Central memory CD8-positive, alpha-beta T cell (primary cell): ENCODE data around the gene SLC39A5.
"Not testable (repeated sequence)": the region's sequence is repeated elsewhere in the genome, so short reads cannot be mapped to it uniquely, and the experiment has no call there.

Experiments
- ATAC-seq: fragments of 150-1000 bp; cut with Tn5 transposase; replicated peaks from 2 replicates; pipeline ENCODE4 v1.10.0; 2022; ENCODE audit warnings: mild to moderate bottlenecking, moderate FRiP score, moderate number of reproducible peaks; ENCODE audit not compliant: poor library complexity, severe bottlenecking; ENCODE audit errors: extremely low read depth
- DNase-seq, 2 donors: peaks; one replicate each; pipeline ENCODE4 v3.0.0; 2021; ENCODE audit warnings: low spot score in 2 of 2
- H3K27ac Mint-ChIP-seq: one replicate; pipeline ENCODE4 v1.8.0; 2022; ENCODE audit warnings: low read depth, mild to moderate bottlenecking, moderate library complexity, mixed read lengths
- H3K27me3 Mint-ChIP-seq: one replicate; pipeline ENCODE4 v1.8.0; 2022; ENCODE audit warnings: mixed read lengths
- H3K36me3 Mint-ChIP-seq: one replicate; pipeline ENCODE4 v1.8.0; 2022; ENCODE audit warnings: mild to moderate bottlenecking, moderate library complexity, mixed read lengths; ENCODE audit not compliant: insufficient read depth
- H3K4me1 Mint-ChIP-seq: one replicate; pipeline ENCODE4 v1.8.0; 2022; ENCODE audit warnings: mixed read lengths
- H3K4me3 Mint-ChIP-seq: one replicate; pipeline ENCODE4 v1.8.0; 2022; ENCODE audit warnings: mild to moderate bottlenecking, moderate library complexity, mixed read lengths
- H3K9me3 Mint-ChIP-seq: one replicate; pipeline ENCODE4 v1.8.0; 2022; ENCODE audit warnings: mixed read lengths

Gene SLC39A5

DNA sequence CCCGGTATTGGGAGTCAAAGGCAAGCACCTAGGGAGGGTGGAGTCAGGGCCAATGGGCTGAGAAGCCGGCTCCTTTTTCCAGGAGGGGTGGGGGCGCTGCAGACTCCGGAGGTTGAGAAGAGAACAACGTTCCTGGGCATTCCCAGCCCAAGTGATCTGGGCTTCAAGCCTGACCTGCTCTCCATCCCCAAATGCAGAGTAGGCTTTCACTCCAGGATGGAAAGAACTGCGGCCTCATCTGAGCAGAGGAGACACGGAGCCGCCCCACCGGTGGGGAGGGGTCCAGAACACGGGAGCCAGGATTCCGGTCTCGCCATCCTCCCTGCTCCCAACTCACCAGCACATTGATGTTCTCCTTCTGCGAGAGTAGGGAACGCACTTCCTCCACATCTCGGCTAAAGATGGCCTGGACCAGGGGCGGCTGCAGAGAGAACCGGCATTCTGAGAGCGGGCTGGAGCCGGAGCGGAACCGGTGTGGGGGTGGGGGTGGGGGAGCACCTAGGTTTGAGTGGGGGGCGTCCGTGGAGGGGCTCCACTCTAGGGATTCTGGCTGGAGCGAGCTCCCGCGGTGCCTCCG is 27.7 kb downstream of the SLC39A5 start:
- peak; percentile 19 for ATAC-seq

DNA sequence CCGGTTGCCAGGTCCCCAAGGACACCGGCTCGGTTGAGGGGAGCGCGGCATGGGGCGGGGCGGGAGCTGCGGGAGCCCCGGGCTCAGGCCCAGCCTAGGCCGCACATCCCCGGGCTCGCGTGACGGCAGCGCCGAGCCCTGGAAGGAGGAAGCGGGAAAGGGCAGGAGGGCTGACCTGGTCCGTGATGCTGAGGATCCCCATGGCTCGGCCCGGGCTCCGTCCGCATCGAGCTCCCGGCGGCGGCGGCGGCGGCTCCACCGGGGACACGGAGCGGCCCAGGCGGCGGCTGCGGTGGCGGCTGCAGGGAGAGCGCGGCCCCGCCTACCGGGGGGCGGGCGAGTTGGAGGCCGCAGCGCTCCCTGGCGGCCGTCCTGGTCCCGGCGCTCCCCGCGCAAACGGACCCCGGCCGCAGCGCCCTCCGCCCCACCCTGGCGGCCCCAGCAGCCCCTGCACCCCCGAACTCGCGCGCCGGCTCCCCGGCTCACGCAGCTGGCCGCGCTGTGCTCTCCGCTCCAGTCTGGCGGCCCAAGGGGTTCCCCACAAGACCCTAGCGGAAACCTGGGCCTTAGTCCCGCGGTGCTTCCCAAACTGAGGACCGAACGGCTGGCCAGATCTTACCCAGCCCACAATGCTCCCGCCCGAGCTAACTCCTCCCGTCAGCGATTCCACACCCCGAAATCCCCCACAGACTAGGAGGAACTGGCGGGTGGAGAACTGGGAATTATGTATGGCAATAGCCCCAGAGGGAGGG is 28.4 kb downstream of the SLC39A5 start, which contains the start of gene ANKRD52:
TSS of gene ANKRD52 (minus strand) at position 317 of the 752 bp plus-strand sequence. CDS start at position 202, 115 bp downstream.
- Mint-ChIP-seq H3K27ac (peak within 1 kb of the TSS; percentile 85), H3K27me3 (no peaks in the 10 kb centered on the region), H3K36me3 (peaks cover 31% of the 10 kb centered on the region), H3K9me3 (no peaks in the 10 kb centered on the region), H3K4me3 (peak within 1 kb of the TSS; percentile 96), H3K4me1 (peaks cover 29% of the 10 kb centered on the region)
- ATAC-seq (peak; percentile 89), DNase-seq (peak; percentile 61 to 69)

More for the DNA sequence above, 27.7 kb downstream of the SLC39A5 start:
- H3K4me1 Mint-ChIP-seq: peaks cover 29% of the 10 kb centered on the region
- no peak for DNase-seq
- H3K4me3 Mint-ChIP-seq: peak overlapping the region; percentile 96
- H3K36me3 Mint-ChIP-seq: peaks cover 38% of the 10 kb centered on the region
- no peaks in the 10 kb centered on the region for H3K27me3 Mint-ChIP-seq
- H3K27ac Mint-ChIP-seq: peak overlapping the region; percentile 76
- H3K9me3 Mint-ChIP-seq: no peaks in the 10 kb centered on the region

DNA sequence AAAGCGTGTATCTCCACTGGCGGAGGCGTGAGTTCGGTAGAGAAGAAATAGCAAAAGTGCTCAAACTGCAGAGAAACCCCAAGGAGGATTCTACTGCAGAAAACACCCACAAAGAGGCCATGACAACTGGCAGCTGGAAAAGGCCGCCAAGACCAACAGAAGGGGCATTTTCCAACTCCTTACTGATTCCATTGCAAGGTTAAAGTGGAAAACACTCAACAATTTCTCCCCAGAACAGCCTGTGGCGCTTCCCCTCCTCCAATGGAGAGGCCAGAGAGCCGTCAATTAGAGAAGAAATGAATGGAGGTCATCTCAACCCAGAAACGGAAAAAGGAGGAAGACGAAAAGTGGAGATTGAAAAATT is 29.0 kb downstream of the SLC39A5 start:
- DNase-seq: no peak
- Mint-ChIP-seq H3K4me1 (peaks cover 29% of the 10 kb centered on the region), H3K9me3 (no peaks in the 10 kb centered on the region), H3K27ac (peak overlapping the region; percentile 85), H3K27me3 (no peaks in the 10 kb centered on the region), H3K4me3 (peak overlapping the region; percentile 96), H3K36me3 (peaks cover 26% of the 10 kb centered on the region)
- no peak for ATAC-seq

DNA sequence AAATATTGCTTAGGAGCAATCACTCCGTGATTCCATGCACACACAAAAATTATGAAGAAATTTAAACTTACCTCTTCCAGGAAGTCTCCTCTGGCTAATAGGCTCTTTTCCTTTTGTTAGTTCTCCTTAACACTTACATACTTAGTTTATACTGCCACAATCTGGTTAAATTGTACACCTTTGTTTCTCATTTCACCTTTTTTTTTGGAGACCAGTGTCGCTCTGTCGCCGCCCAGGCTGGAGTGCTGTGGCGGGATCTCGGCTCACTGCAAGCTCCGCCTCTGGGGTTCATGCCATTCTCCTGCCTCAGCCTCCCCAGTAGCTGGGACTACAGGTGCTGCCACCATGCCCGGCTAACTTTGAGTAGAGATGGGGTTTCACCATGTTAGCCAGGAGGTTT is 30.5 kb downstream of the SLC39A5 start:
- H3K4me3 Mint-ChIP-seq: no peak overlapping the region
- no peak overlapping the region for H3K27ac Mint-ChIP-seq
- peaks cover 18% of the 10 kb centered on the region for H3K36me3 Mint-ChIP-seq
- ATAC-seq (no peak), DNase-seq (no peak)
- H3K27me3 Mint-ChIP-seq: no peaks in the 10 kb centered on the region
- H3K9me3 Mint-ChIP-seq: no peaks in the 10 kb centered on the region
- peaks cover 22% of the 10 kb centered on the region for H3K4me1 Mint-ChIP-seq

DNA sequence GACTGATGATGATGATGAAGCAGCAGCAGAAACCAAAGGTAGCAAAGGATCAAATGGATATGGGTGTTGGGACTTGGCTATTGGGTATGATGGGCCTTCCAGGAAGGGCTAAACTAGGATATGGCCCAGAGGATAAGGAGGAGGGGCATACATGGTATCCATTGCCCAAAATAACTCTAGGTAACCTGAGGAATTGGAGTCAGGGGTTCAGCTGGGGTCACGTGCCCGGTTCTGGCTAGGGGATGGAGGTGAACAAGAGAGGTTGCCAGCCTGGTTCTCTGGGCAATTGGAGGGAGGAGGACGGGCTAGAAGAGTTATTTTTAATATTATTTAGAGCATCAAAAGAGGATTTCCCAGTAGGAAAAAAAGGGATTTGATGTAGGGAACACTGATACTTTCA is 31.1 kb downstream of the SLC39A5 start:
- H3K27ac Mint-ChIP-seq: no peak overlapping the region
- H3K4me3 Mint-ChIP-seq: no peak overlapping the region
- peaks cover 16% of the 10 kb centered on the region for H3K36me3 Mint-ChIP-seq
- no peak for ATAC-seq
- no peaks in the 10 kb centered on the region for H3K9me3 Mint-ChIP-seq
- peaks cover 21% of the 10 kb centered on the region for H3K4me1 Mint-ChIP-seq
- DNase-seq: no peak
- no peaks in the 10 kb centered on the region for H3K27me3 Mint-ChIP-seq

DNA sequence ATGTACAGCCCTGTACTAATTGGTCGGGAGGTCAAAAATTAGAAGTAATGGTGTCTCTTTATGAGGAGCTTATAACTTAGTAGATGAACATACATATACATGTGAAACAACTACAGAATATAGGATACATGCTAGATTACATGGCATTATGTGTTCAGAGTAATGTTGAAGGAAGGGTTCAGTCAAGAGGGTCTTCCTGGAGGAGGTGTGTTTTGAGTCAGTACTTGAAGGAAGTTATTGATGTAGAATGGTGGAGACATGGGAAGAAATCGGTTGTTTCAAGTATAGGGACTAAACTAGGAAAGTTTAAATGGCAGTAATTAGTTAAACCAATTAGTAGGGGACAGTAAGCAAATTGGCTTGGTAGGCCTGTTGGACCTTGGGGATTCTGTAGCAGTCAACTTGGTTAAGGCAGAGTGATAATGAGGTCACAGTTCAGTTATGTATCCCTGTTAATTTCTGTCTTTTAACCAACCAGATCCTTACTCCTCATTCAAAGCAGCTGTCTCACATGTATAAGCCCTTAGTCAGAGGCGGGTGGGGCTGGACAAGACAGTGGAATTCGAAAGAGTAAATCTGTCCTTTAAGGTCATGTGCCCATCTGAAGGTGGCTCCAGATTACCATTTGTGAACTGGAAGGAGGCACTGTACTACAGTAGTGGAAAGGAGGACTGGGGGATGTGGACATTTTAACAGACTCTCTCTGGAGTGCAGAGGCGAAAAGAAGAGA is 31.8 kb downstream of the SLC39A5 start:
- Mint-ChIP-seq H3K27ac (no peak overlapping the region), H3K4me3 (no peak overlapping the region), H3K9me3 (no peaks in the 10 kb centered on the region), H3K36me3 (peaks cover 17% of the 10 kb centered on the region), H3K27me3 (no peaks in the 10 kb centered on the region), H3K4me1 (peaks cover 21% of the 10 kb centered on the region)
- no peak for ATAC-seq
- no peak for DNase-seq

DNA sequence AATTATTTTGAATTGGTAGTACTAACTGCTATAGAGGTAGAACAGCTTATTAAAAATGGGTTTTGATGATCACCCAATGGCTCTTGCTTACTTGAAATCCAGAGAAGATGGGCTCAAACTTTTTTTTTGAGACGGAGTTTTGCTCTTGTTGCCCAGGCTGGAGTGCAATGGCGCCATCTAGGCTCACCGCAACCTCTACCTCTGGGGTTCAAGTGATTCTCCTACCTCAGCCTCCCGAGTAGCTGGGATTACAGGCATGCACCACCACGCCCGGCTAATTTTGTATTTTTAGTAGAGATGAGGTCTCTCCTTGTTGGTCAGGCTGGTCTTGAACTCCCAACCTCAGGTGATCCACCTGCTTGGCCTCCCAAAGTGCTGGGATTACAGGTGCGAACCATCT is 33.1 kb downstream of the SLC39A5 start:
- Mint-ChIP-seq H3K4me1 (peaks cover 27% of the 10 kb centered on the region), H3K36me3 (peaks cover 16% of the 10 kb centered on the region)
- DNase-seq, H3K9me3 Mint-ChIP-seq, ATAC-seq, H3K27ac Mint-ChIP-seq, H3K4me3 Mint-ChIP-seq, H3K27me3 Mint-ChIP-seq: not testable (repeated sequence)

DNA sequence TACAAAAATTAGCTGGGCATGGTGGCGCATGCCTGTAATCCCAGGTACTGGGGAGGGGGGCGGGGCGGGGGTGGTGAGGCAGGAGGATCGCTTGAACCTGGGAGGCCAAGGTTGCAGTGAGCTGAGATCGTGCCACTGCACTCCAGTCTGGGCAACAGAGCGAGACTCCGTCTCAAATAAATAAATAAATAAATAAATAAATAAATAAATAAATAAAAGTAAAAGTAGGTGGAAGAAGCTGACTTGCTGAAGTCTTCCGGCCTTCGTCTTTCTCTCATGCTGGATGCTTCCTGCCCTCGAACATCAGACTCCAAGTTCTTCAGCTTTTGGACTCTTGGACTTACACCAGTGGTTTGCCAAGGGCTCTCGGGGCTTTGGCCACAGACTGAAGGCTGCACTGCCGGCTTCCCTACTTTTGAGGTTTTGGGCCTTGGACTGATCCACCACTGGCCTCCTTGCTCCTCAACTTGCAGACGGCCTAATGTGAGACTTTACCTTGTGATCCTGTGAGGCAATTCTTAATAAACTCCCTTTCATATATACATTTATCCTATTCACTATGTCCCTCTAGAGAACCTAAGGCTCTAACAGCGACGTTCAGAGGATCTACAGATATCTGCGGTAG is 36.3 kb downstream of the SLC39A5 start:
- peaks cover 20% of the 10 kb centered on the region for H3K36me3 Mint-ChIP-seq
- peaks cover 21% of the 10 kb centered on the region for H3K4me1 Mint-ChIP-seq
- not testable (repeated sequence) for DNase-seq, ATAC-seq, H3K27me3 Mint-ChIP-seq, H3K9me3 Mint-ChIP-seq
- H3K27ac Mint-ChIP-seq: peak overlapping the region; percentile 96
- H3K4me3 Mint-ChIP-seq: peak overlapping the region; percentile 94

DNA sequence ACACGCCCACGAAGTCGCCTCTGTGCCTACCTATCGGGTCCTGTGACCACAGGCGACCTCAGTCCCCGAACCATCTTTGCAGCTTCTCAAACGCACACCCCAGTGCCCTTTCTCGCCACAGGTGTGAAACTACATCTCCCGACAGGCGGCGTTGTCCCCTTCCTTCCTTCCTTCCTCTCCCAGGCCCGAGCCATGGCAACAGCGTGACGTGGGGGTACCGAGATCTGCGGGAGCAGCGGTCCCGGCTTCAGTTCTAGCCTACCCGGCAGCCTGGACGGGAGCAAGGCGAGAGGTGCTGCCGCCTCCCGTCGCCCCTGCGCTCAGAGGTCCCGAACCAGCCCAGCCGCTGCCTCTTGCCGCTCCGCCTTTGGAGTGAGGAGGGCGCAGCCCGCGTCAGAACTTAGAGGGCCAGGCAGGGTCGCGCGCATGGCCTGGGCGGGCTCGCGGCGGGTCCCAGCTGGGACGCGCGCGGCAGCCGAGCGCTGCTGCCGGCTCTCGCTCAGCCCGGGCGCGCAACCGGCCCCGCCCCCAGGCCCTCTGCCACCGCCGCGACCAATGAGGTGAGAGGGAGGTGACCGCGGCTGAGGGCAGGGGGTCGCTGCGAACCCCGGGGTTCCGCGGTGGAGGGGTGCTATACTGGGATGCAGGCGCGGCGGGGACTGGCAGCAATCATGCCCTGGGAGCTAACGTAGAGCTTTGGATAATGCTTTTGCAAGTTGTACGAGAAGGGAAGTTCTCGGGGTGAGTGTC is 37.0 kb downstream of the SLC39A5 start, which contains the start of gene COQ10A:
TSS of gene COQ10A (plus strand) at position 250 of the 750 bp plus-strand sequence. CDS start at position 427, 177 bp downstream.
- peak within 1 kb of the TSS; percentile 96 for H3K27ac Mint-ChIP-seq
- peak within 1 kb of the TSS; percentile 94 for H3K4me3 Mint-ChIP-seq
- ATAC-seq (peak; percentile 93), DNase-seq (peak; percentile 85 to 86)
- H3K27me3 Mint-ChIP-seq: no peaks in the 10 kb centered on the region
- peaks cover 24% of the 10 kb centered on the region for H3K36me3 Mint-ChIP-seq
- H3K4me1 Mint-ChIP-seq: peaks cover 21% of the 10 kb centered on the region
- H3K9me3 Mint-ChIP-seq: no peaks in the 10 kb centered on the region

DNA sequence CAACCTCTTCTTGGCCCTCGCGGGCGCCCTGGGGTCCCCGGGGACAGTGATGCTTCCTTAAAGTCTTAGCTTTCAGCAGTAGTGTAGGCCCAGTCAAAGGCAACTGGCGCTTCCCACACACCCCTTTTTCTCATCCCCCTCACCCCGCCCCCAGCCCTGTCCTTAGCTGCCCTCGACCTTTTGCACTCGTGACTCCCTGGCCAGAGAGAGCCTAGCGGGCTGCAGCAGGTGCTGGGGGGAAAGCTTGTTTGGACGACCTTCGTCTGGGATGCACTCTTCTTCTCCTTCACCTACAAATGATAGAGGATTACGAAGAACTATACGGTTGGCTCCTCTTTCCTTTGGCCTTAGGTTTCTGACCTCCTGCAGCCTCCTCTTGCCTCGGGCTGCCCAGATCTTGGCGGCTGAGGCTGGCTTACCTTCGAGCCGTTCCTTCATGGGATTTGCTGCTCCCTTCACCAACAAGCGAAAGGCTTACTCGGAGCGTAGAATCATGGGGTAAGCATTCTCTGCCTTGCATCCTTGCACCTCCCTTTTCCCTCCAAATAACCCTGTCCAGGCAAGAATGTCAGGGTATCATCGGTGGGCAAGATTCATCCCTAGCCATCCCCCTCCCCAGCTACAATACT is 37.7 kb downstream of the SLC39A5 start:
- Mint-ChIP-seq H3K36me3 (peaks cover 26% of the 10 kb centered on the region), H3K9me3 (no peaks in the 10 kb centered on the region), H3K4me3 (peak overlapping the region; percentile 94), H3K27me3 (no peaks in the 10 kb centered on the region), H3K4me1 (peaks cover 21% of the 10 kb centered on the region), H3K27ac (peak overlapping the region; percentile 96)
- ATAC-seq (no peak), DNase-seq (no peak)

DNA sequence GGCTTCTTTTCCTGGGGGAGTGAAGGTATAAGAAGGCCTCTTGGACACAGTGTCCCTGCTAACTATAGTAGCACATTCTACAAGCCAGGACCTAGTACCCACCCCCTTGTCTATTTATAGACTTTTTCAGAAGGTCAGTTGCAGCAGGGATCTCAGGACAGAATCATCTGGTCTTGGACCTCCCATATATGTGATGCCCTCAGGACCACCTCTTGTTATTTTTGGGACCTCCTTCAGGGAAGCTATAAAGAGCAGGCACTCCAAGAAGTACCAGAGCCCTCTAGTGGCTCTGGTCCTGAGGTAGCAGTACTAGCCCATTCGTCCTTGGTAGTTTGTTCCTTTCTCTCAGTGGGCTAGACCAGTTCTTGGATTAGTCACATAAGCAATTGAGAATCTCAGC is 41.2 kb downstream of the SLC39A5 start:
- peaks cover 56% of the 10 kb centered on the region for H3K36me3 Mint-ChIP-seq
- H3K4me1 Mint-ChIP-seq: peaks cover 21% of the 10 kb centered on the region
- no peak for DNase-seq
- no peaks in the 10 kb centered on the region for H3K27me3 Mint-ChIP-seq
- H3K4me3 Mint-ChIP-seq: no peak overlapping the region
- ATAC-seq: no peak
- H3K9me3 Mint-ChIP-seq: no peaks in the 10 kb centered on the region
- H3K27ac Mint-ChIP-seq: no peak overlapping the region
